ENCODE measurements around the gene RPL27A.

- no peak for TF ChIP-seq CTCF (IDR thresholded peaks at IDR 0.05)
- no peak for TF ChIP-seq EZH2 (IDR thresholded peaks at IDR 0.05)
Observed at GRCh38 chr11:8671651-8672062, 10.9 kb upstream of the RPL27A start.

Data from neural progenitor cell (in vitro differentiated cells).